ENCODE results near the gene TMEM25.
"Not testable (repeated sequence)": the region's sequence is repeated elsewhere in the genome, so short reads cannot be mapped to it uniquely, and the experiment has no call there.

The TMEM25 gene

GRCh38 chr11:118530683-118531596, at the start of gene TMEM25:
TSS of gene TMEM25 (plus strand) at chr11:118531192. CDS start at chr11:118531802, 610 bp downstream.
- DNase-seq (ENCODE audit: low read depth), result peak; percentile 72

- not testable (repeated sequence) for DNase-seq (ENCODE audit: low read depth)
Measured at GRCh38 chr11:118481238-118481637, 49.8 kb upstream of the TMEM25 start.

DNA sequence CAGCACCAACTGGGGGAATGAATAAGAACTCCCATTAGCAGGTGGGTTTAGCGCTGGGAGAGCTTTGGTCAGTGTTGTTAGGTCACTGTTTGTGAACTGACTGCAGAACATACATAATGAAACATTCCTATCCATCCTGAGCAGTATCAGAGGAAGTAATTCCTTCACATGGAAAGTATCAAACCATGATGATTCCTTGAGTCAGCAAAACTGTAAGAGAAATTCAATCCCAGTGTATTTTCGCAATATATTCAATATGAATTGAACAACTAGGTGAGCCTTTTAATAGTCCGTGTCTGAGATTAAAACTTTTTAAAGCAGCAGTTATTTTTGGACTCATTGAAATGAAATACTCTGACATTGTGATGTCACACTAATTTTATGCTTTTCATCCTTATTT, 46.6 kb upstream of the TMEM25 start:
- DNase-seq (ENCODE audit: low read depth), result no peak

- DNase-seq (ENCODE audit: low read depth), result no peak
Measured at GRCh38 chr11:118485273-118485672, 45.7 kb upstream of the TMEM25 start.

- peak; percentile 65 for DNase-seq (ENCODE audit: low read depth)
Measured at GRCh38 chr11:118488480-118489109, 42.4 kb upstream of the TMEM25 start.

DNA sequence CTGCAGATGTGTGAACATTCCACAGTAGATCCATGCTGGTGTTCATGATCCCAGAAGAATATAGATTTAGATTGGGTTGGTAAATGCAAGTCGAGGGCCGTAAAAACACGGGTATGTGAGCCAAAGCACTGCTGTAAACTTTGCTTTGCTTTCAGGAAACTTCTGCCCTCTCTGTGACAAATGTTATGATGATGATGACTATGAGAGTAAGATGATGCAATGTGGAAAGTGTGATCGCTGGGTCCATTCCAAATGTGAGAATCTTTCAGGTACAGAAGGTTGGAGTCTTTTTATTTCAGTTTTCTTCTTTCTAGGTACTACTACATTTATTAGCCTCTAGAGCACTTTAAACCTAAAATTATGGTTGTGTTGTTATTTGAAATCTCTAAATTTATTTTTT, 40.0 kb upstream of the TMEM25 start:
- DNase-seq (ENCODE audit: low read depth), result no peak

GRCh38 chr11:118497831-118498230, 33.2 kb upstream of the TMEM25 start:
- no peak for DNase-seq (ENCODE audit: low read depth)

- DNase-seq (ENCODE audit: low read depth), result no peak
Measured at GRCh38 chr11:118503216-118503615, 27.8 kb upstream of the TMEM25 start.

DNA sequence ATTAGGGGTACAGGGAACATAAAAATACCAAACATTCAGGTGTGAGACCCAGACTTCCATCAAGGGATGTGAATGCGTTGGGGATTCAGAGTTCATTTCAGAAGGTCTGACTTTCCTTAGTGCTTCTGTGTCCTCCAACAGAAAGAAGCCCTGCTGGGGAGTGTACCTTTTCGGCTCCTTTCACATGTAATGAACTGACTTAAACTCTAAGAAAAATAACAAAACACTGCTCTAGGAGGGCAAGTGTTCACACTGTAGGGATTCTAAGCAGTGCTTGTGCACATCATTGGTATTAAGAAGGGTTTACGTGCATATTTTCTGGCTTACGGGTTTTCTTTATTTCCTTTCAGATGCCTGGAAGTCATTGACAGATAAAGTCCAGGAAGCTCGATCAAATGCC, 19.4 kb upstream of the TMEM25 start:
- no peak for DNase-seq (ENCODE audit: low read depth)

DNA sequence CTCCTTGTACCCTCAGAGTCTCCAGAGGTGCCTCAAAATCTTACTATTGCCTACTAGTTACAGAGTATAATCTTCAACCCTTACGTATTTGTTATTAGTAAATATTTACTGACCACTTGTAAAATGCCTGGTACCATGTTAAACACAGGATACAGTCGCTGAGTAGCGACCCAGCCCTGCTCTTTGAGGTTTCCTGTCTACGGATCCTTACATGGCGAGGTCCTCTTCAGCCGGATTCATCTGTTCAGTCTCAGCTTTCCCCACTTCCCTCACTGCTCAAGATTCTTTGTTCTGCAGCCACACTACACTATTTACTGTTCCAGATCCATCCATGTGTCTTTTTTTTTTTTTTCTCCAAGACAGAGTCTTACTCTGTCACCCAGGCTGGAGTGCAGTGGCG, 16.9 kb upstream of the TMEM25 start:
- no peak for DNase-seq (ENCODE audit: low read depth)

GRCh38 chr11:118519549-118519948, 11.4 kb upstream of the TMEM25 start:
- DNase-seq (ENCODE audit: low read depth), result no peak

DNA sequence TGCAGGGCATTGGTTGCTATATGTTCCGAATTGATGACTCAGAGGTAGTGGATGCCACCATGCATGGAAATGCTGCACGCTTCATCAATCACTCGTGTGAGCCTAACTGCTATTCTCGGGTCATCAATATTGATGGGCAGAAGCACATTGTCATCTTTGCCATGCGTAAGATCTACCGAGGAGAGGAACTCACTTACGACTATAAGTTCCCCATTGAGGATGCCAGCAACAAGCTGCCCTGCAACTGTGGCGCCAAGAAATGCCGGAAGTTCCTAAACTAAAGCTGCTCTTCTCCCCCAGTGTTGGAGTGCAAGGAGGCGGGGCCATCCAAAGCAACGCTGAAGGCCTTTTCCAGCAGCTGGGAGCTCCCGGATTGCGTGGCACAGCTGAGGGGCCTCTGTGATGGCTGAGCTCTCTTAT, 9.1 kb upstream of the TMEM25 start:
- no peak for DNase-seq (ENCODE audit: low read depth)

GRCh38 chr11:118522571-118523072, 8.4 kb upstream of the TMEM25 start:
- no peak for DNase-seq (ENCODE audit: low read depth)

GRCh38 chr11:118524356-118524755, 6.6 kb upstream of the TMEM25 start:
- no peak for DNase-seq (ENCODE audit: low read depth)

DNA sequence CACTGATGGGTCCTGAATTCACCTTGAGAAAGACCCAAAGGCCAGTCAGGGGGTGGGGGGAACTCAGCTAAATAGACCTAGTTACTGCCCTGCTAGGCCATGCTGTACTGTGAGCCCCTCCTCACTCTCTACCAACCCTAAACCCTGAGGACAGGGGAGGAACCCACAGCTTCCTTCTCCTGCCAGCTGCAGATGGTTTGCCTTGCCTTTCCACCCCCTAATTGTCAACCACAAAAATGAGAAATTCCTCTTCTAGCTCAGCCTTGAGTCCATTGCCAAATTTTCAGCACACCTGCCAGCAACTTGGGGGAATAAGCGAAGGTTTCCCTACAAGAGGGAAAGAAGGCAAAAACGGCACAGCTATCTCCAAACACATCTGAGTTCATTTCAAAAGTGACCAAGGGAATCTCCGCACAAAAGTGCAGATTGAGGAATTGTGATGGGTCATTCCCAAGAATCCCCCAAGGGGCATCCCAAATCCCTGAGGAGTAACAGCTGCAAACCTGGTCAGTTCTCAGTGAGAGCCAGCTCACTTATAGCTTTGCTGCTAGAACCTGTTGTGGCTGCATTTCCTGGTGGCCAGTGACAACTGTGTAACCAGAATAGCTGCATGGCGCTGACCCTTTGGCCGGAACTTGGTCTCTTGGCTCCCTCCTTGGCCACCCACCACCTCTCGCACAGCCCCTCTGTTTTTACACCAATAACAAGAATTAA, 6.1 kb upstream of the TMEM25 start:
- DNase-seq (ENCODE audit: low read depth), result no peak

- no peak for DNase-seq (ENCODE audit: low read depth)
Measured at GRCh38 chr11:118526688-118527087, 4.3 kb upstream of the TMEM25 start.

DNA sequence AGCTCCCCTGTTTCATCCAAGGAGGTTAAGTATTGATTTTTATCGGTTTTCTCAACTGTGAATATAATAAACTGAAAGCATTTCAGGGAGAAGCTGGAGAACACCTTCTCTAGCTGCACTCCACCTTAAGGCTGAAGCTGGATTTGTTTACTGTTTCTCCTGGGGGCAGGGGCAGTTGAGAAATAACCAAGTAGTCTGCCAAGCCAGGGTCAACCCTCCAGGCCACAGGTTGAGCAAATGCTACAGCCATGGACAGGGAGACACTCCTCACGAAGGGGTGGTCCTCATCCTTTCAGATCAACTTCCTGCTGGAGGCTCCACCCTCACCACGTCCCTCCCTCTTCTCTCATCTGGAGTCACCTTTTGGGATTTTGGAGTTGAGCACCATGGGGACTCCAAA, 3.9 kb upstream of the TMEM25 start, which contains the start of gene TTC36:
TSS of gene TTC36 (plus strand) at position 366 of the 400 bp plus-strand sequence. CDS start at position 387, 21 bp downstream.
- DNase-seq (ENCODE audit: low read depth), result no peak

- no peak for DNase-seq (ENCODE audit: low read depth)
Measured at GRCh38 chr11:118528511-118528910, 2.5 kb upstream of the TMEM25 start.

- DNase-seq (ENCODE audit: low read depth), result no peak
Measured at GRCh38 chr11:118529584-118530175, 1.3 kb upstream of the TMEM25 start.

DNA sequence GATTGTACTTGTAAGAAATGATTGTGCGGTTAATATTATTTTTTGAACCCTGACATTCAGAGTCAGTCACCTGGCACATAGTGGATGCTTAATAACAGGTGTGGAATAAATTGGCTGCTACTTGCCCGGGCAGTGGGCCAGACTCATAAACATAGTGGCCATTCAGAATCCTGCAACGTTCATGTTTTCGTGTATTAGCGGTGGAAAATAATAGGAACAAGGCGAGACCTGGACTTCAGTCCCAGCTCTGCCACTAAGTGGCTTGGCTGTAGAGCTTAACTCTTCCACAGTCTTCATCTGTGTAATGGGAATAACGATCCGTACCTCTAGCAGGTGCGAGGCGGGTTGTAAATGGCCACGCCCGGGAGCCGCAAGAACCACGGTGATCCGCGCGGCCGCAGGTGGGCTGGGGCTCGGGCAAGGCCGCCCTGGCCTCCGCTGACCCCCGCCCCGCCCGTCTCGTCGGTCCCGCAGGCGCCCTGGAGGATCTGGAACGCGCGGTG, 761 bp upstream of the TMEM25 start:
- DNase-seq (ENCODE audit: low read depth), result no peak

DNA sequence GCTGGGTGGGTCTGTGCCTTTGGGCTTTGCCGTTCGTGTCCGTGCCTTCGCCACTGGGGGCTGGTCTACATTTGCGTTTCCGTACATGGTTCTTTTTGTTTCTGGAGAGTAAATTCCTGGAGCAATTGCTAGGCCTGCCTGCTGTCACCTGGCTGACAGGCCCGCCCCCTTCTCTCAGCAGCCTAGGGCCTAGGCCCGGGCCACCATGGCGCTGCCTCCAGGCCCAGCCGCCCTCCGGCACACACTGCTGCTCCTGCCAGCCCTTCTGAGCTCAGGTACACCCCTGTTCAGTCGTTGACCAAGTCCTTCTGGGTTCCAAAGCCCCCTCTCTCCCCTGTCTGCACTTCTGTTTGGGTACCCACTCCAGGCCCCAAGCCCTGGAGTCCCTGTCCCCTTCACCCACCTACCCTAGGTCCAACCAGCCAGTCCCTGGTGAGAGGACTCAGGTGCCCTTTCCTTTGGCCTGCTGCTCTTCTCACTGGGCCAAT, 649 bp downstream of the TMEM25 start:
- DNase-seq (ENCODE audit: low read depth), result peak; percentile 6

DNA sequence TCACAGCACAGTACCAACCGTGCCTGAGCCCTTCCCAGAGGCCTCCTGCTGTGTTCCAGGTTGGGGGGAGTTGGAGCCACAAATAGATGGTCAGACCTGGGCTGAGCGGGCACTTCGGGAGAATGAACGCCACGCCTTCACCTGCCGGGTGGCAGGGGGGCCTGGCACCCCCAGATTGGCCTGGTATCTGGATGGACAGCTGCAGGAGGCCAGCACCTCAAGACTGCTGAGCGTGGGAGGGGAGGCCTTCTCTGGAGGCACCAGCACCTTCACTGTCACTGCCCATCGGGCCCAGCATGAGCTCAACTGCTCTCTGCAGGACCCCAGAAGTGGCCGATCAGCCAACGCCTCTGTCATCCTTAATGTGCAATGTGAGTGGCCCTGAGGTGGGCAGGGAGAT, 1.1 kb downstream of the TMEM25 start:
- no peak for DNase-seq (ENCODE audit: low read depth)

Measured in activated T-cell treated with anti-CD3 and anti-CD28 coated beads for 48 hours (primary cell).